Measurements from ENCODE around the gene PEX14. TPM values are rescaled to one million over a fixed set of nuclear protein-coding genes. Genes with fewer than 3 reads are reported as not detected.

Gene PEX14
- total RNA-seq, 4 donors from 2014 or later: 10.0 to 20.2 (median 12.6) TPM

DNA sequence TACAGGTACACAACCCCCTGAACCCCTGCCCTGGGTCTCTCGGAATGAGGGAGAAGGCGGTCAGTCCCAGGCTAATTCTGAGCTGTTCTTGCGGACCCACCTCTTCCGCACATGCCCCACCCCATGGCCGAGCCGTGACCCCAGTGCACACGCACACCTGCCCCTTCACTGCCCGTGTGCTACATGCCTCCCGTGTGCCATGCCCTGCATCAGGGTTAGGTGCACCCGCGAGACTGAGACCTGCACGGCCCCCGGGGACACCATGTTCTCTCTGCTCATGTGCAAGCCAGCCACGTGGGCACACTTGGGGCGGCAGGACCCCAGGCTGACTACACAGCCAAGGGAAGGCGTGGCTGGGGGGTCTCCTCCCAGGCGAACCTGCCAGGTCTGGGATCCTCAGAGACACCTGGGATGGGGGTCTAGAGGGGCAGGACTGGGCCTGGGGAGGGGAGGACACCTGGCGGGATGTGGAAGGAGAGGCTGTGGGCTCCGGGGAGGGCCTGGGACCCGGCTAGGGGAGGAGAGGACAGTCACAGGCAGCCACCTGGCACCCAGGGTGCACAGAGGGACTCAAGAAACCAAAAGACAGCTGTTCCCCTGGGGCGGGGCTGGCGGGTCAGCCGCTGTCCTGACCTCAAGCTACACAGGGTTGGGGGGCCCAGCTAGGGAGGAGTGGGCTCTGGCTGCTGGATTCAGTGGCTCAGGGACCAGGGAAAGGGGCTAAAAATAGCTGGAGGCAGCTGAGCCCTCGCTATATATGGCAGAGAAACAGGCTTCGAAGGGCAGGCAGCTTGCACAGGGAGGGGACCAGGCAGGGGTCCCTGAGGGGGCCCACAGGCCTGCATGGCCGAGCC, 188.3 kb downstream of the PEX14 start:
- TF ChIP-seq, protein P1, sequence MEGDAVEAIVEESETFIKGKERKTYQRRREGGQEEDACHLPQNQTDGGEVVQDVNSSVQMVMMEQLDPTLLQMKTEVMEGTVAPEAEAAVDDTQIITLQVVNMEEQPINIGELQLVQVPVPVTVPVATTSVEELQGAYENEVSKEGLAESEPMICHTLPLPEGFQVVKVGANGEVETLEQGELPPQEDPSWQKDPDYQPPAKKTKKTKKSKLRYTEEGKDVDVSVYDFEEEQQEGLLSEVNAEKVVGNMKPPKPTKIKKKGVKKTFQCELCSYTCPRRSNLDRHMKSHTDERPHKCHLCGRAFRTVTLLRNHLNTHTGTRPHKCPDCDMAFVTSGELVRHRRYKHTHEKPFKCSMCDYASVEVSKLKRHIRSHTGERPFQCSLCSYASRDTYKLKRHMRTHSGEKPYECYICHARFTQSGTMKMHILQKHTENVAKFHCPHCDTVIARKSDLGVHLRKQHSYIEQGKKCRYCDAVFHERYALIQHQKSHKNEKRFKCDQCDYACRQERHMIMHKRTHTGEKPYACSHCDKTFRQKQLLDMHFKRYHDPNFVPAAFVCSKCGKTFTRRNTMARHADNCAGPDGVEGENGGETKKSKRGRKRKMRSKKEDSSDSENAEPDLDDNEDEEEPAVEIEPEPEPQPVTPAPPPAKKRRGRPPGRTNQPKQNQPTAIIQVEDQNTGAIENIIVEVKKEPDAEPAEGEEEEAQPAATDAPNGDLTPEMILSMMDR (IDR thresholded peaks at IDR 0.05; ENCODE audit: low read depth): no peak

DNA sequence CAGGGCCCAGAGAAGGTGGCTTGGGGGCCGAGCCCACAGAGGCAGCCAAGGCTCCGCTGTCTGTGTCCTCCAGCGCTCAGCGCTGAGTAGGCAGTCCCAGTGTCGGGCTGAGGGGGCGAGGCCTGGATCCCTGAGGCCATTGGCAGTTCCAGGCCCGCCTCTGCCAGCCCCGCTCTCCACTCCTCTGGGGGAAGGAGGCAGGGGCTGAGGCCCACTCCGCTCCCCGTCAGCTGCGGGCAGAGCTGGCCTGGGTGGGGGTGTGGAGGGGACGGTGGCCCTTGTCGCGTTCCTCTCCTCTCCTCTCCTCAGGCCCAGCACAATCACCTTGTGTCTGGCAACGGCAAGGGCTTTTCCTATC, 188.9 kb downstream of the PEX14 start:
- TF ChIP-seq, protein P1 (IDR thresholded peaks at IDR 0.05; ENCODE audit: low read depth): no peak

DNA sequence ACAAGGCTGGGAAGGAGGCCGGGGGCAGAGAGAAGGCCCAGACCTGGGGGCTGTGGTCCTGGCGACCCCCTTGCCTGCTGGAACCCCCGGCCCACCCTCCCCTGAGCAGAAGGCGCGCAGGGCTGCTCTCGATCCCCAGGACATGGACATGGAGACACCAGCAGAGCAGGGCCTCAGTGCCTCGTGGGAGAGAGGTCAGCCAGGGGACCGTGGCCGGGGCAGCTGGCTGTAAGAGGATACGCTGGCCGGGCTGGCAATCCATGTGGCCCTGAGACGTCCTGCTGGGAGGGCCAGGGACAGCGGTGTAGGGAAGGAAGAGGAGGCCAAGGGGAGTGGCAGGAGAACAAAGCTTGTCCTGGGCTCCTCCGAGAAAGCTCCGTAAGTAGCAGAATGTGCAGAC, 189.5 kb downstream of the PEX14 start:
- TF ChIP-seq, protein P1 (IDR thresholded peaks at IDR 0.05; ENCODE audit: low read depth): no peak

DNA sequence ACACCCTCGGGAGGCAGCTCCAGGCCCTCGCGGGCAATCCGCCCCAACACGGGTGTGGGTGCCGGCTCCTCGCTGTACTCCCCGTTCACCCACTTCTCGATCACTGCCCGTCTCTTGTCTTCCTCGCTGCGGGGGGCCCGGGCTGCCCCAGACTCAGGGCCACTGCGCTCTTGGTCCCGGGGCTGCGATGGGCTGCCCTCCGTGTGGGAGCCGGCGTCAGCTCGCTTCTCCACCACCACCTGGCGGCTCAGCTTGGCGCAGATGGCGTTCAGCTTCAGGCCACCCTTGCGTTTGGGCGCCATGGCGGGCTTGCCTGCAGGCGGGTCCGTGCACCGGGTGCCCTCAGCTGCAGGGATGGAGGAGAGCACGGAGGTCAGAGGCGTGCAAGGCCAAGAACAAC, 190.5 kb downstream of the PEX14 start:
- TF ChIP-seq, protein P1 (IDR thresholded peaks at IDR 0.05; ENCODE audit: low read depth): no peak

DNA sequence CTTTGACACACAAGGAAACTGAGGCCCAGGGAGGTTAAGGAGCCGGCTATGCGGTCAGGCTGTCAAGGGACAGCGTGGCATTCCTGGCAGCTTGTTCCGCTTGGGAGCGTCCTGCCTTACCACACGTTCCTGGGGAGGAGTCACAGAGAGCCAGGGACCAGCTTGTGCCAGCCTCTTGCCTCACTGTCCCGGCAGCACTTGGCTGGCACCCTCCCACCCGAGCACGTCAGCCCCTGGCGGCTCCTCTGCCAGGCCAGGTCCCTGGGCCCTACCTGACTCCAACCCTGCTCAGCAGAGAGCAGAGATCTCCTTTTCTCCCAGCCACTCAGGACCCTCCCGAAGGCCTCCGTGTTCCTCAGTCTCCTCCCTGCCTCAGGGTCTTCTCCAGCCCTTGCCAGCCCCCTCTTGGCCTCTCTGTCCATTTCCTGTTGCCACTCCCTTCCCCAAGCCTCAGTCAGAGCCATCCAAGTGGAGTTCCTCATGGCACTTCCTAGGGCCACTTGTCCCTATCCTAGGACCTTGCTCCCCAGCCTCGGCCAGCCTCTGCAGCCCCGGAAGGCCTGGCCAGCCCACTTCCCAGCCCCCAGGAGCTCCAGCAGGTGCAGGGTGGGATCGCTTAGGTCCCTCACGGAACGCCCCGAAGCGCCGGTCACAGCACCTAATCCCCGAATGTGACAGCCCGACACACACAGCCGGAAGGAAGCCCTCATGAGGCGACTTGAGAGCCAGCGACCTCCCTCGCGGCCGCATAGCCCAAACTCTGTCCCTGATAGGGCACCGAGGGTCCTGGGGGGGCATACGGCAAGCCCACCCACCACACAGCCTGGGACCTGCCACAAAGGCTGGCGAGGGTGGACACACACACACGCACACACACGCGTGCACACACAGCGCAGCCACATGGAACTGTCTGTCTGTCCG, 191.4 kb downstream of the PEX14 start:
- TF ChIP-seq, protein P1 (IDR thresholded peaks at IDR 0.05; ENCODE audit: low read depth): no peak

DNA sequence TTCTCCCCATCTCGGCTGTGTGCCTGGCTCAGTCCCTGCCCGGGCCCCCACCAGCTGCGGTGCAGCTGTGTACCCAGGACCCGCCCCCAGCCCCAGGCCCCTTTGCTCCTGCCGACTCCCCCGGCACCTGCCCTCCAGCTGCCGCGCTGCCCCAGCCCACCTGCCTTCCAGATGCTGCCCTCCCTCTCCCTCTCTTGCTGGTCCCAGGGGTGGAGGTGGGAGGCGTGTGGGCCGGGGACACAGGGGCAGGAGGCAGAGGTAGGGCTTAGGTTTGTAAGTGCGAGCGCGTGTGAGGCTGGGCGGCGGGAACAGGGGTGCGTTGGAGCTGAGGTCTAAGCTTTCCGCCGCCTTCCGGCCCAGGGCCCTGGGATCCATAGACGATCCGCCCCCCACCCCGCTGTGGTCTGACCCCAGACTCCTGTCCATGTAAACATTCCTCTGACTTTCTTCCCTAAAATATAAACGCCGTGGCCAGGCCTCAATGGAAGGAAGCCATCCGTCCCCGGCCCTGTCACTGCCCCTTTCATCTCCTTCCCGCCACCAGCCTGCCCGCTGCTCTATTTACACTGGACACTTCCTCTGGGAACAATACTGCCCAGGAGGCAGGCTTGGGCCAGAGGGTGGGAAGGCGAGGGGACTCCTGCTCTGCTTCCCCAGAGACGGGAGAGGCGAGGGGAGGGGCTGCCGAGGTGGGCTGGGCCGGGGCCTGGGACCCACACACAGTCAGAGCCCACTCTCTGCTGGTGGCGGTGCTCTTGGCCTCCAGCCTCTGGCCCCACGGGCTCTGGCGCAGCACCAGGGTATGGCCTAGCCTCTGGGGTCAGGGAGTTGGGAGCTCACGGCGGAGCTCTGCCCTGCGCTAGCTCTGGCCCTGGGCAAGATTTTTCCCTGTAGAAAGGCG, 193.4 kb downstream of the PEX14 start:
- TF ChIP-seq, protein P1 (IDR thresholded peaks at IDR 0.05; ENCODE audit: low read depth): no peak
